ENCODE results near the gene PPP1R11.

The PPP1R11 gene

DNA sequence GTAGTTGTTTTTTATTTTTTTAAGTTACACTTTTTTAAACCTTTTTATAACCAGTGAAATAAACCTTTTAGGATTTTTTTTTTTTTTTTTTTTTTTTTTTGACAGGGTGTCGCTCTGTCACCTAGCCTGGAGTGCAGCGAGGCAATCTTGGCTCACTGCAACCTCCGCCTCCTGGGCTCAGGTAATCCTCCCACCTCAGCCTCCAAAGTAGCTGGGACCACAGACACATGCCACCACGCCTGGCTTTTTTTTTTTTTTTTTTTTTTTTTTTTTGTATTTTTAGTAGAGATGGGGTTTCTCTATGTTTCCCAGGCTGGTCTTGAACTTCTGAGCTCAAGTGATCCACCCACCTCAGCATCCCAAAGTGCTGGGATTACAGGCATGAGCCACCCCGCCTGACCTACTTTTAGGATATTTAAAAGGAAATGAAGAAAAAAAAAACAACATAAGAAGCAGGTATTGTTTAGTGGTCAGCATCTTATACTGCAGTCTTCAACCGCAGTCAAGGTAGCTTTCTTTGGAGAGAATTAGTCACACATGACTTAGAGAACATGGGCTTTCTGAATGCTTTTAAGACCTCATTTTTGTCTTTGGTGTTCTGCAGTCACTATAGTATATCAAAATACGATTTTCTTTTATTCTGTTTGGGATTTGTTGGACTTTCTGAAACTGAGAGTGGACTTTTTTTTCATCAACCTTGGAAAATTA, 4.4 kb upstream of the PPP1R11 start:
- DNase-seq, result no peak

DNA sequence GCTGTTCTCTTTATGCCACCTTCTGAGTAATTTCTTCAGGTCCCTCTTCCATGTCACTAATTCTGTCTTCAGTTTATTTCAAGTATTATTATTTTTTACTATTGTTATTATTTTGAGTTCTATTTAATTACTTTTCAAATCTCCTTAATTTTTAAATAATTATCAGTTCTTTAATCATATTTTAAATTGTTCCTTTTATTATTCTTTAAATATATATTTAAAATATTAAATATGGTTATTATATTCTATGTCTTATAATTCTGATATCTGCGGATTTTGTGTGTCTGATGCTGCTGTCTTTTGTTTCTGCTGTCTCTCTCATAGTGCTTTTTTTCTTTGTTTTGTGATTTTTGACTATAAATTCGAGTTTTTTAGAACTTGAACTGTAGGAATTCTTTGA, 3.7 kb upstream of the PPP1R11 start:
- no peak for DNase-seq

DNA sequence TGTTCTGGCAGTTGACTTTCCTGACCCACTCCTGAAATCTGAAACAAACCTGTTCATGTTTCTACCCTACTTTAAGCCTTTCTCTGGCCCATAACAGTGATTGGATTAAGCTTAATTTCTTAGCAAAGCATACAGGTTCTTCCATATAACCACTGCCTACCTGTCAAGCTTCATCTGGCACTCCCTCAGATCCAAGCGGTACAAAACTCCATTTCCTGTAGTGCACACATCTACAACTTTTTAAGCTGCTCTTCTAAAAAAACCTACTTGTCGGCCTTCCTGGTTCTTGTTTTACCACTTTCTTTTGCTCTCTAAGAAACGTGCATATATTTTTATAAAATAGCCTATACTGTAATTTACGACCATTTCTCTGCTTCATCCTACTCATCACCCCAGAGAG, 916 bp upstream of the PPP1R11 start:
- no peak for DNase-seq

DNA sequence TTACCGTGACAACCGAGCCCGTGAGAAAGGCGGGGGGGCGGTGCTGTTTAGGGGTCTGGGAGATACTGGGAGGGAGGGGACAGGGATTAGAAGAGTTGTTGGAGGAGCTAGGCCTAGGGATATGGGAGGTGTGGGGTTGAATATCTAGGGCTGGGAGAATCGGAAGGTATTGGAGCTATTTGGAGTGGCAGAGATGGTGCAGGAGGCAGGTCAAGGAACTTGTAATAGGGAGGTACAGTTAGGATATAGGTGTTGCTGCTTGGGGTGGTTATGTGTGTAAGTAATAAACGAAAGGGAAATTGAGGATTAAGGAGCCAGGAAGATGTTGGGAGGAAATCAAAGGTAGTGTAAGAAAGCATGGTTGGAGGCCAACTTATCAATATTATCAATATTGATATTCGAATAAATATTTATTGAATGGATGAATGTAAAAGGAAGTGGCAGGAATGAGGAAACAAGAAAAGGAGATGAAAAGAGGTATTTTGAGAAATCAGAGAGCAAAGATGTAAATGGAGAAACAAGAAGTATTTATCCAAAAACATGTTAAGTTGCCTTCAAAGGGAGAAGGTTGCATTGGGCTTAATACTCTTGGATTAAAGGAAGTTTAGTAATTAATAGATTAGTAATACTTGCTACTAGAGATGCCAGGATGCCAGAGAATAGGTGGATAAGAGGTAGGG, 602 bp downstream of the PPP1R11 start:
- DNase-seq, result no peak

DNA sequence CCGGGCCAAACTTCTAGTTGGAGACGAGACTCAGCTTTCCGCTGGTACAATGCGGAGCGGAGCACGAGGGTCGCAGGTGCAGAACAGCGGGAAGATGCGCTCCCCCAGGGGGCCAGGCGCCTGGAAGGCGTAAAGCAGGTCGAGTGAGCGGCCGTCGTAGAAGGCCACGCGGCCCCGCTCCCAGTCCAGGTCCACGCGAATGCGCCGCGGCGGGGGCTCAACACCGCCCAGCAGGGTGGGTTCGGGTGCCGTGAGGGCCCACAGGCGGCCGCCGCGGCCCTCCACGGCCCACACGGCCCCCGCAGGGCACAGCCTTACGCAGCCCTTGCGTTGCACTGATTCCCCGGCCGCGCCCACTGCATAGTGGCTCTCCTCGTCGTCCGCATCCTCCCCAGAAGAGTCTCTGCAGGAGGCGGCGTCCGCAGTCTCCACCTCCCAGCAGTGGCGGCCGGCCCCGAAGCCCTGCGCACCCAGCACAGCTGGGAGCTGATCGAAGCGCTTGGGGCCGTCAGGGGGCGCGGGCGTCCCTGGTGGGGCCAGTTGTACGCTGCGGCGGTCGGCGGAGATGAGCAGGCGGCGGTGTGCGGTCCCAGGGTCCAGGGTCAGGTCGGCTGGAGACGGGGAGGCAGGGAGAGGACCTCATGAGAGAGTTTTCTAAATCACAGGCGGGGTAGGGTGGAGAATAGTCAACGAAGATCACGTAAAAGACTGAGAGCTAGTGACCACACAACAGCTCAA, 4.3 kb downstream of the PPP1R11 start:
- DNase-seq, result no peak

DNA sequence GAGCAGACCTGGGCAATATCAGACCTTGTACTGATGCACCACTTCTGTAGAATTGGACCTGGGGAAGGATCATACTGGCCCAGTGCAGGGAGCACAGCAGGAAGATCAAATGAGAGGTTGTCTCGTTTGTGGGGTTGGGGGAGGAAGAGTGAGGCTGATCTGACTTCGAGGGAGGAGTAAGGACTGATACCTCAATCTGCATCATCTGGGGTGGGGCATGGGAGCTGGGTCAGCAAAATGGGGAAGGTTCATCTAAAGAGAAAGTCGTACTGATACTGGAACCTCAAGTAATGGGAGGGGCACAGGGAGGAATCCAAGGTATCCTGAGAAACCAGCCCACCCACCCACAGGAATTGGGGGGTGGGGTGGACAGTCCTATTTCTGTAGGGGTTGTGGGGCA, 4.9 kb downstream of the PPP1R11 start:
- DNase-seq, result no peak

DNA sequence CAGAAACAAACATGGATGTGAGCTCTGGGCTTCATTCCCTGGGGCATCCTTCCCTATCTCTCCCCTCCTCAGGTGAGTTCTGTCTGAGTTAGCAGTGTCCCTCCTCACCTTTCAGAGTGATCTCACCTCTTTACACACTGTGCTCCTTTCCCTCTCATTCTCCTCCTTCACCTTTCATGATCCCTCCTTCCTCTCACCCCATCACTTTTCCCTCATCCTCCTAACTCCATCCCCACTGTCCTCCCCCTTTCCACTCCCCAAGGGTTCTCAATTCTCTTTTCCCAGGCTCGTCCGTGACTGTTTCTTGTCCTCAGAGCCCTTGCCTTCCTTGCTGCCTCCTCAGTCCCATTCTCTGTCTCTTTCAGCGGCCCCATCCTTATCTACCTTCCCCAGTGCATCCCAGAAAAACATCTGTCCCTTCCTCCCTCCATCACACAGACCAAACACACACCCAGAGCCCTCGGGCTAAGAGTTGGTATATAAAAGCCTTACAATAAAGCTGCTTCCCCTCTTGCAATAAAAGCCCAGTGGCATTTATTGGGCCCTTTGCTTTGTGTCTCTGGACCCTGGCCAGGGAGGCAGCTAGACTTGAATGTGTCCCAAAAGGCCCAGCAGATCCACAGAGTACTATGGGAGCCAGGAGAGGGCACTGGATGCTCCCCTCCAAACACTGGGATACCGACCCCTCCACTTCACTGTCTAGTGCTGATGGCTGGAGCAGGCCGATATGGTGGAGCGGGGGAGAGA, 6.7 kb downstream of the PPP1R11 start:
- no peak for DNase-seq

DNA sequence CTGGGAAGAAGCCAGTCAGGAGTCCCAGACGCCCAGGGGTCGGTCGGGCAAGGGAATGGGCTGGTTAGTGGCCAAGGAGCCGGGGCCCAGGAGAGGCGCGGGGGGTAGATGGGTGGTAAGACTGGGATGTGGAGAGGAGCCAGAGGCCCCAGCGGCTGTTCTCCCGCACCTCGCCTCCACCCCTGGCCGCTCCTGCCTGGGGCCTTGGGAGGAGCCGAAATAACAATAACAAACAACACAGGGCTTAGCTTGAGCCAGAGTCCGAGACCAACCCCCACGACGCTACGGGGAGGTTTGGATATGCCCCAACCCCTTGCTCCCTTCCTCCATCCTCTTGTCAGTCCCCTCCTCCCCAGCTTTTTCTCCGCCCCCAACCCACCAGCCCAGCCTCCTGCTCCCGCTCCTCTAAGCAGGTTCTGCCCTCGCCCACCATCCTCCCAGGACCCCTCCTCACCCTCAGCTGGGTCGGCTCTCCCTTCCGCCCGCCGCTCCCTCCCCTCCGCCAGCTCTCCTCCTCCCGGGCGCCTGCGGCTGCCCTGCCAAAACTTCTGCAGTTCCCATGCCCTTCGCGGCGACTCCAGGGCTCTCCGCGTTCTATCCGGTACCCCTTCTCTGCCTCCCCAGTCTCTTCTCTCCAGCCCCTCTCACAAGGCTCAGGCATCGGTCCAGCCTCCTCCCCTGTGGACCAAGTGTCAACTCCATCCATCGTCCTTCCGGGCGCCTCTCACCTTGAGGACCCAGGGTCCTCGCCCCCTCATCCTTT, 7.5 kb downstream of the PPP1R11 start:
- no peak for DNase-seq

DNA sequence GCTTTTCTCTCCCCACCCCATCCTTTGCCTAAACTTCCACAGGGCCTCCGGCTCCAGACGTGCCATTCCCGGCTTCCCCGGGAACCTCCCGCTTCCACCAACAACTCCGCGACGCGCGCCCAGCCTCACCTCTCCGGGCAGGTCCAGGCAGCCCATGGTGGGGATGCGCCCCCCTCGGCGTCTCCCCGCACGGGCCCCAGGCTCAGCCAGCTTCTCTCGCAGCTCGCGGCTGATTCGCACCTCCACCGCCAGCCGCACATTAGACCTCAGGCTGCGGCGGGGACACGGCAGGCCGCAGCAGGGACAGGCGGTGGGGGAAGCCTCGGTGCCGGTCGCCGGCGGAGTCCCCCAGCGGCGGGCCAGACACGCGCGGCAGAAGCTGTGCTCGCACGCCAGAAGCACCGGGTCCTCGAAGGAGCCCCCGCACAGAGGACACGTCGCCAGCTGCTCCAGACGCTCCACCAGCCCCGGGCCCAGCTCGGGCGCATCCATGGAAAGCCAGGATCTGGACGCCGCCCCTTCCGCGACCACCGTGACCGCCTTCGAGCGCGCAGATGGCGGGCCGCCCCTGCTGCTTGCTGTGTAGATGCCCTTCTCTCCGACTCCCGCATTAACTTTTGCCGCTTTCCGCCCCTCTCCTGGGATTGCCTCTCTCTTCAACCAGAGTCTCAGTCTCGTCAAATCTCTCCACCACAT, 8.2 kb downstream of the PPP1R11 start, which contains the start of gene RNF39:
Gene RNF39 (minus strand): TSS at position 676 of the 696 bp plus-strand sequence. CDS start 184 bp downstream, at position 492.
- no peak for DNase-seq

DNA sequence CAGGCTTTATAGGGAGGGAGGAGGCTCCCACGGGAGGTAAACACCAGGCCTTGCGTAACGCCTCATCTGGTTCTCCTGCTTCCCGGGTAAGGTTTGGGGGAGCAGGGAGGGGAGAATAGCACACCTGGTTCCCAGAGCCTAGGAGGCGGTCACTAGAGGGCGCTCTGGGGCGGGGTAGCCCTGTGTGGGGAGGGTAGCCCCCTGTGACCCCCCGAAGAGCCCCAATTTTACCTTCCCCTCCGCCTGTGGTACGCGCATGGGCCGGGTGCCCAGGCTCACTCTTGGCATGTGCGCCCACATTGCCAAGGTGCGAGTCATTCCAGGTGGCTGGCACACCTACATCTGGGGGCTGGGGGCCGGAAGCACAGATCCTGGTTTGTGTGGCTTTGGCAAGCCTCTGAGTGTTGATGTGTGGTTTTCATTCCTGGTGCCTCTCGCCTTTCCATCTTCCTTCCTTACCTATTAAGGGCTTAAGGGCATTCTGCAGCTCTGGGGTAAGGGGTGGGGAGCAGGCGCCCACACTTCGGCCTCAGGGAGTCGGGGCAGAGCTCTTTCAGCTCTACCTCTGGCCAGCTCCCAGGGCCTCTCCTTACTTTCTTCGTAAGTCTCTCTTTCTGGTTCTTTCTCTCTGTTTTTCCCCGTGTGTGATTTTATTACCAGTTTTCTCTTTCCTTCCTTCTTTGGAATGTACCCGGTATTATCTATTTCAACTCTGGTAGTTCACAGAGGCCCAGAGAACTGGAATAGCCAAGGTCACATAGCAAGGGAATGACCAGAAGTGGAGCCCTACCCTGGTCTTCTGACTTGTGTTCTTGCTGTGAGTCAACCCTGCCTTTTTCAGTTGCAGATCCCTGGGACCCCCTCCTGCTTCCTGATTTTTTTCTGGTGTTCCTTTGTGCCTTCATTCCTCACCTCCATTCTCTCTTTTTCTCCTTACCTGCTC, 9.1 kb downstream of the PPP1R11 start:
- no peak for DNase-seq

DNA sequence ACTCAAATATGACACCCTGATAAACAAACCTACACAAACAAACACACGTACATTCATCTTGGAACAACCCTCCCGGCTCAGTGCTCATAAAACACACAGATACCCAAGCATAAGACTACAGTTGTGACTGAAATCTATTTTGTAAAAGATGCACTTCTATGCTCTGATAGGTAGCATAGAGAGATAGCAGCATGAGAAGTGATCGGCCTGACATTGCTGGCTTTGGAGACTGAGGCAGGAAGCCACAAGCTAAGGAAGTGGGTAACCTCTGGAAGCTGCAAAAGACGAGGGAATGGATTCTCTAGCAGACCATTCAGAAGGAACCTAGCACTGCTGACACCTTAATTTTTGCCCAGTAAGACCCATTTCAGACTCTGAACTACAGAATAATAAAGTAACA, 10.2 kb downstream of the PPP1R11 start:
- DNase-seq, result no peak

DNA sequence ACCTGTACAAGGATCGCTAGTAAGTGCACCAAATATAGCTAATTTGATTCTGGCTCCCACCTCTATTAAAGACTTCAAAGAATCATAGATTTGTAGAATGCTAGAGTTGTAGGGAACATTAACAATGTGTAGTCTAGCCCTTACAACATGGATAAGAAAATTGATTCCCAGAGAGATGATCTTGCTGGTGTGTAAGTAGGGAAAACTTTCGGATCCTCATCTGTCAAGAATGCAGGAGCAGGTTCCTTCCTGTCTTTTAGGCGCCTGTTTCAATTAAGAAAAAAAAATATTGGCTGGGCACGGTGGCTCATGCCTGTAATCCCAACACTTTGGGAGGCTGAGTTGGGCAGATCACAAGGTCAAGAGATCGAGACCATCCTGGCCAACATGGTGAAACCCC, 20.9 kb downstream of the PPP1R11 start:
- no peak for DNase-seq

DNA sequence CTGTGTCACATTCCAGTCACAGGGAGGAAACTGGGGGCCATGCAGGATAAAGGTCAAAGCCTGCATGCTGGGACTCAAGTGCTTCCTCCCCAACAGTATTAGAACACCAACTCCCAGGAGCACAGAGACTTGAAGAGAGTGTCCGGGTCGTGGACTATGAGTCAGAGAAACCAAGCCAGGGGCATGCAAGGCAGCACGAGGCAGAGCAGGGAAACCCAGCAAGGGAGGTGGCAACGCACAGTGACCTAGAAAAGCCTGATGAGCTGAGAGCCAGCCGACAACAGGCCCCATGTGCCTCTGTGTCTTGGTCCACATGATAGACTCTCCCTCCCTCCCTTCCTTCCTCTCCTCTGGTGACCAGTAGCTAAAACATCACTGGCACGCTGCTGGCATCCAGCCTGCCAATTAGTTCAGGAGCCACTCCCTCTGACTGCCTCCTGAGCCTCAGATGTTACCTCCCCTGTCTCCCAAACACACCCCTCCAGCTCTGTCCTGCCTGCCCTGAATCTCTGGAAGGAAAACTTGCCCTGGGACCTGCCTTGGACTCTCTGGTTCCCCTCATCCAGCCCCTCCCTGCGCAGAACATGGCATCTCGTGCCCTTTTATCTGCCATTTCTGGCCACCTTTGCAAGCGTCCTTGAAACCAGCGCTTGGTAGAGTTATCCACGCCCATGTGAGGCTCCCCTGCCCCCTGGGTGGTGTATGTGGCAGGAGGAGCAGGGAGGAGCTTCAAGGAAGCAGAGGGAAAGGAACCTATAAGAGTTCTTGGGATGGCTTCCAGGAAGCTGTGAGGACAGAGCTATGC, 24.8 kb downstream of the PPP1R11 start:
- no peak for DNase-seq

DNA sequence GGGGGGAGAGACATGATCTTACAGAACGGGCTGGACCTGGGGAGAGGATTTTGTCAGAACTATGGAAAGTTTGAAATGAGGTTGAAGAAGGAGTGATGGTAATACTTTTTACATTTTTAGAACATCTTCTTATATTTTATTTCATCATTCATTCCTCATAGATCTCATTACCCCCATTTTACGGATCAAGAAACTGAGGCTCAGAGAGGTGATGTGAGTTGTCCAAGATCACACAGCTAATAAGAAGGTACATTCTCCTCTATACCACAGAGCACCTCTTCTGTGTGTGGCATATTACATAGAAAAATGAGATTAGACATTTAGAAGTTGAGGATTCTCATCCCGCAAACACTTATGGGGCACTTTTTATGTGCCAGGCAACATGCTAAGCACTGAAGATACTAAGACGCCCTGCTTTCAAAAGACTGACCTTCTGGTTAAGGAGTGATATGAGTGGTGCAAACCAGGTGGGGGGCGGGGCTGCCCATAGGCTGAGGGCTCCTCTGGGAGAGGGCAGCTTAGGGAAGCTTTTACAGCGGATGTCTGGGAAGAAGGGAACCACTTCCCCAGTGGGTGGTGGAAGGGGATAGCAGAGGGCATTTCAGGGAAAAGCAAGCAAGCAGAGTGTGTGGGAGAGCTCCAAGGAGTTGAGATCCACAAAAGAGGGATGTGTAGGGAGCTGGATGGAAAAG, 26.0 kb downstream of the PPP1R11 start:
- DNase-seq, result no peak

DNA sequence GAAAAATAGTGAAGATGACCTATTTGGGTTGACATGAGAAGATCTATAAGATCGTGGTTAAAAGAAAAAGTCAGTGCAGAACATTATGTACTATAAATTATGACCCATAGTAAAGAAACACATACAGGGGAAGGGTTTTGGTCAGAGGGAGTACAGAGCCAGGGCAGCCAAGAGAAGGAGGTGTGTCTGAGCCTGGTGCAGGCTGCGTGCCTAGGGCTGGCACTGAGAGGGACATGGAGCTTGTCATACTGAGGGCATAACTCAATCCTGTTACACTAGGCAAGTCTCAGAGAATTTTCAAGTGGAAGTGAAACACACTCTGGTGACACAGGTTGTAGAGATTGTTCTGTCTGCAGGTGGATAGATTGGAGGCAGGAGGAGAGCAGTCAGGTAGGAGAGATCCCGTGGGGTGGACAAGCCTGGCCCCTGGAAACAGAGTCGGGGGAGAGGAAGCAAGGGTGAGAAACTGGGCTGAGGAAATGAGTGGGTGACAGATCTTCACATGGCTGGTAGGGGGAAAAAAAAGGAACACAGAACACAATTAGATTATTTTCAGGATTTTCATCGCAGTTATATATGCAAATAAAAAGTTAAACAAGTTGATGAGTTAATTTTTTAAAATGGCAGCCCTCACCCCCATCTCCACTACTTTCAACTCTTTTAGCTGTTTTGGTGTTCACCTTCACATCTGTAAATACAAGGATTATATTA, 27.1 kb downstream of the PPP1R11 start:
- DNase-seq, result no peak

DNA sequence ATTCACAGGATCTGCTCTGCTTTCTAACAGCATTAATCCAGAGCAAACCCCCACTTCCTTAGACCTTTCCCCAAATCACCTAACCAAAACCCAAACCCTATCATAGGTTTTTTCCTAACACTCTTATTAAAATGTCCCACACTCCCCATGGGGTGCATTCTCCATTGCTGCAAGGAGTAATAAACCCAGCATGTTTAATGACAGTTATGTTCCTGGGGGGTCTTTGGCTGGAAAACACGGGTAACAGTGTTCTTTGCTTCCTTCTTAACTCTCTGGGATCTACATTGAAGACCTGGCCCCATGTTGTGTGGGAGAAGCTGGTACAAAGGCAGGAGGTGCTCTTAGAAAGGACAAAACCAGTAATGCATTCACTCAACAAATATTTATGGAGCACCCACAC, 29.8 kb downstream of the PPP1R11 start:
- no peak for DNase-seq

DNA sequence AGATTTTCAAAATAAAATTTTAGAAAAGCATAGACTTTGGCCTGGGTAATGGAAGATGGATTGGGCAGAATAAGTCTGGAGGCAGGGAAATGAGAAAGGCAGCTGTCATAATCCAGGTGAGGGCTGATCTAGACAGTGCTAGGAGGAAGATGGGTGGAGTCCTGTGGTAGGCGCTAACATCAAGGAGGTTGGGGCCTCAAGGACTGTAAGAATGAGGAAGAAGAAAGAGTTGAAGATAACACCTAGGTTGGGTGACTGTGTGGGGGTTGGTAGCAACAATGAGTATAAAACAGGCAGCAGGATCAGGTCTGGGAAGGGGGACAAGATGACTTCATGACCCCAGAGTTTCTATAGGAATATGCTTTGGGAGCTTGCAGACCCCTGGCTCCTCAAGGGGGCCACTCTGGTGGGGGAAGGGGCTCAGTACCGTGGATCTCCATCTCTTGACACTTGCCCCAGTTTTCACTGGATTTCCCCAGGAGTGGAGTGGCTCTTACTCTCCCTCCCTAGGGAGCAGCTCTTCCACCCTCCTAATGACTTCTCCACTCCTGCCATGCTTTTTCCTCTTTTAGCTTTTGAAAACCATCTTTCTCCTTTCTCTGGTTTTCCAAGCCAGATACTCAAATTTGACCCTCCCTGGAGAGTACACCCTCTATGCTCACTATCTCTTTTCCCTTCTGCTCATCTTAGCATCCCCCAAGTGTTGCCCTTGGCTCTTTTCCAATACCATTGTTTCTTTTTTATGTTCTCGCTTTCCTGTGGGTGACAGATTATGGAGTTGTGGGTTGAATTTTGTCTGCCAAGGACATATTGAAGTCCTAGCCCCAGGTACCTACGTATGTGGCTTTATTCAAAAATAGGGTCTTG, 31.1 kb downstream of the PPP1R11 start:
- no peak for DNase-seq
